ENCODE results near the gene MCTP1.
"Not testable (repeated sequence)": the region's sequence is repeated elsewhere in the genome, so short reads cannot be mapped to it uniquely, and the experiment has no call there.

The MCTP1 gene

DNA sequence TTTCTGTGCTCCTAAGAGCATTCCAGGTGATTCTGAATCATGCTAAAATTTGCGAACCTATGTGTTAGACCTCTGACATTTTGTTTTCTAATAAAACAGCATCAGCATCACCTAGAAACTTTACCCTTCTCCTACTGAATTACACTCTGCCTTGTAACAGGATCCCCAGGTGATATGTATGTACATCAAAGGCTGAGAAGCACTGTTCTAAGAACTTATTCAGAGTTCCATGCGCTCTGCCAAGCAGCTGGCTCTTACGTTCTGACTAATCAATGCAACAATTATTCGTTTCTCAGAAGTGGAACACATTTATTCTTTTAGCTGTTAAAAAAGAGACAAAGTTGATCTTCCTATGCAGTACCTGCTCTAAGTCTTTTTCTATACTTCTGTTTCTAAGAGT lies 437.9 kb downstream of the MCTP1 start:
- no peak for TF ChIP-seq CTCF (IDR thresholded peaks at IDR 0.05; ENCODE audit: low read depth, low read length, missing control alignments)
- H3K27ac ChIP-seq: no peak overlapping the region
- no peak overlapping the region for H3K4me3 ChIP-seq (ENCODE audit: low read depth, low read length)
- H3K27me3 ChIP-seq (replicated peaks): no peaks in the 10 kb centered on the region
- no peak for DNase-seq
- H3K36me3 ChIP-seq (replicated peaks): no peaks in the 10 kb centered on the region
- in situ Hi-C loops (cut with HindIII; ENCODE audit: low pct_ligation_motif_present, low sequenced_read_pairs): no loop called here

- H3K4me3 ChIP-seq (ENCODE audit: low read depth, low read length); H3K36me3 ChIP-seq (replicated peaks); H3K27me3 ChIP-seq (replicated peaks); DNase-seq; H3K27ac ChIP-seq; in situ Hi-C loops (cut with HindIII; ENCODE audit: low pct_ligation_motif_present, low sequenced_read_pairs): not testable (repeated sequence)
Measured at GRCh38 chr5:94845696-94846095, 439.2 kb downstream of the MCTP1 start.

DNA sequence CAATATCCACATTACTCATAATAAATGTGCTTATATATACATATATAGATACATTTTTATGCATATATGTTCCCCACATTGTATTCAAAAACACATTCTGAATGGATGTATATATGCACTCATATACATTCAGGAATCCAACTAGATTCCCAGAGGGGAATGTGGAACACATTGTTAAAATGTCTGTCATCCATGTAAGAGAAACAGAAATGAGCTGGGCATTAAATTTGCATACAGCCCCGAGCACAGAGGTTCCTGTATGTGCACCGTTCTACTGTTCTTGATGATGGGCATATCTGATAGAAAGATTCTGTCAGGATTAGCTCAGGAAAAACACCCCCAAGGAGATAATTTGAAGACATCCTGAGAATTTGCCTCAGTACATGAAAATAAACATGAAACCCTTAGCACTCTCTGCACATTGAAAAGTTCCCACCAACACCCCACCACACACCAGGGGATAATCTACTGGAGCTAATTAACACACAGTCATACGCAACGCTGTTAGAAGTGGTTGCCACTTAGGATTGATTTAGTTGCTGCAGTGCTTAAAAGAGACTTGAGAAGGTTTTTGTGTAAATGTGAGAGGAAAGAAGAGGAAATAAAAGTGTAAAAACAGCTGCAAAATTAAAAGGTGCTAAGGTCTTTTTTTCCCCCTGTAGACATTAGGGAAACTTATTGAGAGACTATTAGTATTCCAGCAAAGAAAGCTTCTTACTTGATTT lies 443.1 kb downstream of the MCTP1 start:
- TF ChIP-seq CTCF (IDR thresholded peaks at IDR 0.05; ENCODE audit: low read depth, low read length, missing control alignments): no peak
- H3K36me3 ChIP-seq (replicated peaks): no peaks in the 10 kb centered on the region
- no peak overlapping the region for H3K4me3 ChIP-seq (ENCODE audit: low read depth, low read length)
- in situ Hi-C loops (cut with HindIII; ENCODE audit: low pct_ligation_motif_present, low sequenced_read_pairs): no loop called here
- H3K27ac ChIP-seq: no peak overlapping the region
- no peak for DNase-seq
- H3K27me3 ChIP-seq (replicated peaks): no peaks in the 10 kb centered on the region

- in situ Hi-C loops (cut with HindIII; ENCODE audit: low pct_ligation_motif_present, low sequenced_read_pairs): no loop called here
Measured at GRCh38 chr5:94833851-94834250, 451.0 kb downstream of the MCTP1 start.

GRCh38 chr5:94832685-94833084 lies 452.2 kb downstream of the MCTP1 start:
- DNase-seq: no peak
- H3K4me3 ChIP-seq (ENCODE audit: low read depth, low read length): no peak overlapping the region
- in situ Hi-C loops (cut with HindIII; ENCODE audit: low pct_ligation_motif_present, low sequenced_read_pairs): no loop called here

More at GRCh38 chr5:94833851-94834250, 451.0 kb downstream of the MCTP1 start:
- Histone ChIP-seq H3K36me3 (replicated peaks) (no peaks in the 10 kb centered on the region), H3K4me3 (ENCODE audit: low read depth, low read length) (no peak overlapping the region), H3K27ac (no peak overlapping the region), H3K27me3 (replicated peaks) (no peaks in the 10 kb centered on the region)
- no peak for DNase-seq
- no peak for TF ChIP-seq CTCF (IDR thresholded peaks at IDR 0.05; ENCODE audit: low read depth, low read length, missing control alignments)

DNA sequence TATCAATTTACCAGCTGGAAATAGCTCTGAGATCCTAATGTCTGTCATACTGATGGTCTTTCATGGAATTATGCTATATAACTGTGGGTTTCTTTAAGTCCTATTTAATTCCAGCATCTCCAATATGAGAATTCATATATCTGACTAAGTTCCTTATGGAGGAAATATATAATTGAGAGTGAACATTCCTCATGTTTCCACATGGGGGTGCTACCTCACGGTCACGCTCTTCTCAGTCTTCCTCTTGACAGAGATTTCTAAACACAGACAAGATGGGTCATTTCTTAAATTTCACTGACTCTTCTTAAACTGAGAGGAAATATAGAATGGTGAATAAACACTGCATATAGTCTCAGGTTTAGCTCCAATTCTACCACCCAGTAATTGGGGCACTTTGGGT lies 454.4 kb downstream of the MCTP1 start:
- TF ChIP-seq CTCF (IDR thresholded peaks at IDR 0.05; ENCODE audit: low read depth, low read length, missing control alignments): peak; percentile 63
- Histone ChIP-seq H3K27me3 (replicated peaks) (no peaks in the 10 kb centered on the region), H3K4me3 (ENCODE audit: low read depth, low read length) (no peak overlapping the region), H3K27ac (no peak overlapping the region), H3K36me3 (replicated peaks) (no peaks in the 10 kb centered on the region)
- DNase-seq: no peak
- in situ Hi-C loops (cut with HindIII; ENCODE audit: low pct_ligation_motif_present, low sequenced_read_pairs): no loop called here

More at GRCh38 chr5:94832685-94833084, 452.2 kb downstream of the MCTP1 start:
- Histone ChIP-seq H3K27me3 (replicated peaks) (no peaks in the 10 kb centered on the region), H3K36me3 (replicated peaks) (no peaks in the 10 kb centered on the region), H3K27ac (no peak overlapping the region)
- no peak for TF ChIP-seq CTCF (IDR thresholded peaks at IDR 0.05; ENCODE audit: low read depth, low read length, missing control alignments)

DNA sequence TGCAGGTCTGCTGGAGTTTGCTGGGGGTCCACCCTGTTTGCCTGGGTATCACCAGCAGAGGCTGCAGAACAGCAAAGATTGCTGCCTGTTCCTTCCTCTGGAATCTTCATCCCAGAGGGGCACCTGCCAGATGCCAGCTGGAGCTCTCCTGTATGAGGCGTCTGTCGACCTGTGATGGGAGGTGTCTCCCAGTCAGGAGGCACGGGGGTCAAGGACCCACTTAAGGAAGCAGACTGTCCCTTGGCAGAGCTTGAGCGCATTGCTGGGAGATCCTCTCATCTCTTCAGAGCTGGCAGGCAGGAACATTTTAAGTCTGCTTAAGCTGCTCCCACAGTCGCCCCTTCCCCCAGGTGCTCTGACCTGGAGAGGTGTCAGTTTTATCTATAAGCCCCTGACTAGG lies 456.7 kb downstream of the MCTP1 start:
- H3K36me3 ChIP-seq (replicated peaks); in situ Hi-C loops (cut with HindIII; ENCODE audit: low pct_ligation_motif_present, low sequenced_read_pairs); DNase-seq; H3K4me3 ChIP-seq (ENCODE audit: low read depth, low read length); H3K27ac ChIP-seq; H3K27me3 ChIP-seq (replicated peaks): not testable (repeated sequence)

Measured in brain microvascular endothelial cell (primary cell).